Stimulated activated CD4-positive, alpha-beta T cell treated with anti-CD3 and anti-CD28 coated beads, Interleukin-15, amount 100 ng/mL, for 24 hours (primary cell): ENCODE data around the gene ITGB1BP2.
"Not testable (repeated sequence)": the region's sequence is repeated elsewhere in the genome, so short reads cannot be mapped to it uniquely, and the experiment has no call there.

ENCODE experiments used
- DNase-seq: peaks from one replicate; pipeline ENCODE4 v3.0.0-alpha.2; 2020

The ITGB1BP2 gene

GRCh38 chrX:71302461-71303213 lies 1.1 kb downstream of the ITGB1BP2 start:
- DNase-seq = no peak

- no peak for DNase-seq
Observed at GRCh38 chrX:71304561-71304960, 3.0 kb downstream of the ITGB1BP2 start.

GRCh38 chrX:71315917-71316316 lies 14.4 kb downstream of the ITGB1BP2 start:
- no peak for DNase-seq

- DNase-seq = not testable (repeated sequence)
Observed at GRCh38 chrX:71316959-71317358, 15.4 kb downstream of the ITGB1BP2 start.

GRCh38 chrX:71320126-71320525 lies 18.6 kb downstream of the ITGB1BP2 start:
- DNase-seq = no peak

- no peak for DNase-seq
Observed at GRCh38 chrX:71321731-71322130, 20.2 kb downstream of the ITGB1BP2 start.

GRCh38 chrX:71324452-71324851 lies 22.9 kb downstream of the ITGB1BP2 start:
- not testable (repeated sequence) for DNase-seq

- no peak for DNase-seq
Observed at GRCh38 chrX:71326394-71326793, 24.8 kb downstream of the ITGB1BP2 start.

GRCh38 chrX:71349151-71349665 lies 47.7 kb downstream of the ITGB1BP2 start:
- DNase-seq = not testable (repeated sequence)

GRCh38 chrX:71349867-71350266 lies 48.3 kb downstream of the ITGB1BP2 start:
- not testable (repeated sequence) for DNase-seq

GRCh38 chrX:71352439-71352838 lies 50.9 kb downstream of the ITGB1BP2 start:
- DNase-seq = not testable (repeated sequence)
